Pons (tissue), 1 donor: ENCODE data around the gene CAMK2G.
"Not testable (repeated sequence)": the region's sequence is repeated elsewhere in the genome, so short reads cannot be mapped to it uniquely, and the experiment has no call there.

Source experiments
- DNase-seq: peaks from one replicate; pipeline ENCODE4 v3.0.0-alpha.2; 2016; ENCODE audit warnings: low spot score

The CAMK2G gene

GRCh38 chr10:73840056-73840402 lies 34.3 kb downstream of the CAMK2G start:
- DNase-seq: no peak

- DNase-seq: no peak
Observed at GRCh38 chr10:73839276-73839966, 34.9 kb downstream of the CAMK2G start.

DNA sequence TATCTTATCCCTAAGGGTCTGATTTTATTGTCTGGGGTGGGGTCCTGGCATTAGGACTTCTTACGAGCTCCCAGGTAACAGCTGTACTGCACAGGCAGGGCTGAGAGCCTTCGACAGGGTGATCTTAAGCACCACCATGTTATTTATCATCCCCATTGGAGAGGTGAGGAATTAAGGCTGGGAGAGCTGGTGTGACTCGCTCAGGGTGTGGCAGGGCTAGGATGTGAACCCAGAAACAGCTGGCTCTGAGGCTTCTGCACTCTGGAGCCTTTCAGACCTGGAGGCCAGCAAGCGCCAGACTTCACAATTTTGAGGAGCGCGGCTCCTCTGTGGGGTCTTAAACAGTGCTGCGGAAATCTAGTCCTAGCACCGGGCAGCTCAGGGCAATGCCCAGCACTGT lies 35.5 kb downstream of the CAMK2G start:
- DNase-seq: no peak

DNA sequence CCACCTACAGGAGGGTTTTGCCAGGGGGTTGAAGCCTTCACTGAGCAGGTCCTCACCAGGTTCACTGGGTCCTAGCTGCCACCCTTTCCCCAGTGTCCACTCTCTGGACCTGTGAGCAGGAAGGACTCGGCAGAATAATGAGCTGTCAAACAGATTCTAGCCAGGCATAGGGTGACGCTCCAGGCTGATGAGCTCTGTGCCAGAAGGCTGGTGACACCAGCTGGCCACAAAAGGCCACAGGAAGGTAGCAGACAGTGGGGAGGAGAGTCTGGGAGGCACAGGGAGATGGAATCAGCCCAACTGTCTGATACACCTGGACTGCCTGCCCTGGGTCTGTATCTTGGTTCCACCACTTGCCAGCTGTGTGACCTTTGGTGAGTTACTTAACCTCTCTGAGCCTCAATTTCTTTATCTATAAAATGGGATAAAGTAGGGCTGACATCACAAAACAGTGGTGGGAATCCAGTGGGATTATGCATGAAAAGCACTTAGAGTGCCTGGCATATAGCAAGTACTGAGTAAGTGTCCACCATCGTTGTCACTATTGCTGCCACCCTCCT lies 36.3 kb downstream of the CAMK2G start:
- DNase-seq: no peak

- no peak for DNase-seq
Observed at GRCh38 chr10:73837072-73837471, 37.3 kb downstream of the CAMK2G start.

- DNase-seq: no peak
Observed at GRCh38 chr10:73836427-73836980, 37.9 kb downstream of the CAMK2G start.

DNA sequence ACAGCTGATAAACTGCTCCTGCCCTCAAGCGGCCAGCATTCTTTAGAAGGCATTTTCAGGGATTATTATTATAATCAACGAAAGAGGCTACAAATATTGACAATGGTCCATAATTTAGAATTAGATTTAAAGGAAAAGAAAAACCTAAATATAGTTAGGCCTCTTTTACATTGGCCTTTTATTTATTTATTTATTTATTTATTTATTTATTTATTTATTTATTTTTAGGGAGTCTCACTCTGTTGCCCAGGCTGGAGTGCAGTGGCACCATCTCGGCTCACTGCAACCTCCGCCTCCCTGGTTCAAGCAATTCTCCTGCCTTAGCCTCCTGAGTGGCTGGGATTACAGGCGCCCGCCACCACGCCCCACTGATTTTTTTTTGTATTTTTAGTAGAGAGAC lies 45.3 kb downstream of the CAMK2G start:
- DNase-seq: not testable (repeated sequence)

- no peak for DNase-seq
Observed at GRCh38 chr10:73828161-73828560, 46.2 kb downstream of the CAMK2G start.

GRCh38 chr10:73827346-73828089 lies 46.8 kb downstream of the CAMK2G start:
- DNase-seq: no peak

DNA sequence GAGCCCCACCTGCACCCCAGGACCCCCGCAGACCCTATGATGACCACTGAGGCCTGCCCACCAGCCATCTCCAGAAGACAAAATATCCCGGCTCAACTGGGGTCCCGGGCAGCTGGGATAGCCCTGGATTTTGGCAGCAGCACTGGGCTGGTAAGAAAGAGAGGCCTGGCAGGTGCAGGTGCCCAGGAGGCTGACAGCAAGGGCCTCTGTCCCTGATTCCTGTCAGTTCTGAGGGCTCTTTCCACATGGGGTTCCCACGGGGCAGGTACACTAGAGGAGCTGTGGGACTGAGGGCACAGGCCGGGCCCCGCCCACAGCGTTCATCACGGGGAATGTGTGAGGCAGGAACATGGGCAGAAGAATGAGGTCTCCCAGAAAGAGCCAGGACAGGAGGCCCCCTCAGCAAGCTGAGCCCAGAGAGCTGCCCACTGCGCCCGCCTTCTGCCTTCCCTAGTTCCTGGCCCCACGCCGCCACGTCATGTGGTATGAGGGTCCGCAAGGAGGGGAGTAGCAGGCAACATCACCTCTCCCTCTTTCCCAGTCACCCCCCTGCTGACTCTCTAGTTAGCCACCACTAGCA lies 50.1 kb downstream of the CAMK2G start:
- no peak for DNase-seq

DNA sequence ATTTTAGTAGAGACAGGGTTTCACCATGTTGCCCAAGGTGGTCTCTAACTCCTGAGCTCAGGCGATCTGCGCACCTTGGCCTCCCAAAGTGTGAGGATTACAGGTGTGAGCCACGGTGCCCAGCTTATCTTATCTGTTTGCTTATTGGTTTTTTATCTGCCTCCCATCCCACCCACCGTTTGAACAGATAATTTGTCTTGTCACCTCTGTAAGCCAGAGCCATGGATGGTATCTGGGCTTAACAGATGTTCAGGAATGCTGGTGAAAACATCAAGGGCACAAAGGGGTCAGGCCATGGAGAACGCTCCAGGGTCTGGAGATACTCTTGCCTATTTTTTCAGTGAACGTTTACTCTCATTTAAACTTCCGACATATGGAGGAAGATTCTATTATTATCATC lies 51.0 kb downstream of the CAMK2G start:
- no peak for DNase-seq

GRCh38 chr10:73819513-73820093 lies 54.8 kb downstream of the CAMK2G start:
- no peak for DNase-seq

DNA sequence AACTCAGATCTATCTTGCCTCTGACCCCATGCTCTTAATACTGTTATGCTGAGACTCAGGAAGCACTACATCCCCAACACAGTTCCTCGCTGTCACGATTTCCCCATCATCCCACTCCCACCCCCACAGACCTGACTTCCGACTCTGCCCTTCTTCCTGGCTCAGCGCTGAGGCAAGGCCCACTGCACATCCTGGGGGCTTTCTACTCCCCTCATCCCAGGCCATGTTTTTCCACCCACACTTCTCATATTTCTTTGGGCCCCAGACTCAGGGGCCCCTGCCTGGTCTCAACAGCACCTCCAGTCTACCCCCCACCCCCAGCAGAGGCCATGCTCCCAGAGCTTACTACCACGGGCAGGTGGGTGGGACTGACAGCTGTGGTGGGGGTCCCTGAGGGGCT lies 55.3 kb downstream of the CAMK2G start:
- DNase-seq: no peak

GRCh38 chr10:73818402-73818801 lies 56.0 kb downstream of the CAMK2G start:
- no peak for DNase-seq

DNA sequence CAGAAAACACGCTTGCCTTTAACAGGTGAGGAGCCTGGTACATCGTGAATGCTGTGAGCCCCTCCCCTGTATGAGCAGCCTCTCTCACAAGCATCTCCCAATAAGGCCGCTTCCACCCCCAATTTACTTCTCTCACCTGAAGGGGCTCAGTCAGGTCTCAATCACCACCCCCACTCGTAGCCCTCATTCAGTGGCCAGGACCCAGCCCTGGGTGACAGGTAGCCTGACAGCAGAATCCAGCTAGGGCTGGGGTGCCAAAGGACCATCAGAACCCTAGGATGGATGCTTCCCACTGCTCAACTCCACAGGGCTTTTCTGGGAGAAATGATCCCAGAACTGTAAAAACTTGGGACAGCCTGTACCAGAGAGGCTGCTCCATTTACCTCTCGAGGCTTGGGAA lies 56.5 kb downstream of the CAMK2G start:
- no peak for DNase-seq

GRCh38 chr10:73816917-73817729 lies 57.2 kb downstream of the CAMK2G start:
- DNase-seq: no peak

DNA sequence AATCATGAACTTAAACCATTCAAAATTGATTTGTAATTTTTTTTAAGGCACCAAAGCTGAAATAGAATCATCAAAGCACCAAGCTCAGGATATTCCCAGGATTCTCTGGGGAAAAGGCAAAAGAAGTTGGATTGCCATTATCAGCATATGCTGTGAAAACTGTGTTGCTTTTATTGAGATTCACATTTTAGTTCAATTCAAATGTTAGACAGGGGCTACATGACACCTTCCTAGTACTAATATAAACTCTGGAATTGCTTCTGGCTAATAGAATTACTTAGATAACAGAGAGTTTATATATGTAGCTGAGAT lies 58.7 kb downstream of the CAMK2G start:
- no peak for DNase-seq

GRCh38 chr10:73814896-73815718 lies 59.2 kb downstream of the CAMK2G start:
- DNase-seq: no peak

DNA sequence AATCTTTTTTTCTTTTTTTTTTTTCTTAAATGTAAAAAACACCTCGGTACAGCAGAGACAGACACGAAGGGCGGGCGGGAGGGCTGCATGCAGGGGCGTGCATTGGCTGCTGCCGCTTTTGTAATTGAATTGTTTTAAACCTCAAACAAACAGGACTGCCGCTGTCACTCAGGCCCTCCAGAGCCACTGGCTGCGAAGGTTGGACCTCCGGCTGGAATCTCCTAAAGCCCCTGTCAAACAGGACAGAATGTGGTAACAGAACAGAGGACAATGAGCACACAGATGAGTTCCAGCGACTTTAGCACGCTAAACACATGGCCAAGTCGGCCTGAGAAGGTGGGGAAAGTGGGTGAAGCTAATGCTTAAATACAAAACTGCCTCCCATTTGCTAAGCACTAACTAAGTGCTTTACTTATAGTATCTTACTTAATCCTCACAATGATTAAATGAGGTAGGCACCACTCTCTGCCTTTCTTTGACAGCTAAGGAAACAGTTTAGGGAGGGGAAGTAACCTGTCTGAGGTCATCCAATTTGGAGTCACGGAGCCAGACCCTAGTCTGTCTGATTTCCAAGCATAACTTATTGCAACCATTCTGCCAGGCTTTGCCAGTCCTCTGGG lies 60.0 kb downstream of the CAMK2G start:
- DNase-seq: no peak

GRCh38 chr10:73813333-73813732 lies 61.0 kb downstream of the CAMK2G start:
- no peak for DNase-seq
